Kidney glomerular epithelial cell (primary cell): Measurements from ENCODE around the gene RIMBP3C.
"Not testable (repeated sequence)": the region's sequence is repeated elsewhere in the genome, so short reads cannot be mapped to it uniquely, and the experiment has no call there.

Experiments used
- DNase-seq: peaks from one replicate; lab custom pipeline; 2025; lab: John Stamatoyannopoulos, UW

Gene RIMBP3C

GRCh38 chr22:21531525-21531924, 19.7 kb downstream of the RIMBP3C start:
- DNase-seq, result not testable (repeated sequence)

GRCh38 chr22:21526705-21527500, 24.4 kb downstream of the RIMBP3C start:
- DNase-seq, result not testable (repeated sequence)

GRCh38 chr22:21516970-21517764, 34.1 kb downstream of the RIMBP3C start:
- not testable (repeated sequence) for DNase-seq

GRCh38 chr22:21516522-21516921, 34.7 kb downstream of the RIMBP3C start:
- DNase-seq, result not testable (repeated sequence)

GRCh38 chr22:21515234-21515633, 36.0 kb downstream of the RIMBP3C start:
- DNase-seq, result not testable (repeated sequence)

- not testable (repeated sequence) for DNase-seq
These were observed 37.1 kb downstream of the RIMBP3C start for GRCh38 chr22:21514117-21514516.

GRCh38 chr22:21512022-21512421, 39.2 kb downstream of the RIMBP3C start:
- DNase-seq, result not testable (repeated sequence)

GRCh38 chr22:21510397-21510796, 40.9 kb downstream of the RIMBP3C start:
- not testable (repeated sequence) for DNase-seq

GRCh38 chr22:21499623-21500506, 51.4 kb downstream of the RIMBP3C start:
- not testable (repeated sequence) for DNase-seq

- not testable (repeated sequence) for DNase-seq
These were observed 52.8 kb downstream of the RIMBP3C start for GRCh38 chr22:21498489-21498888.

- not testable (repeated sequence) for DNase-seq
These were observed 53.3 kb downstream of the RIMBP3C start for GRCh38 chr22:21497984-21498383.
